ENCODE results near the gene PHF23.

The PHF23 gene

GRCh38 chr17:7232114-7232513 is 7.1 kb downstream of the PHF23 start:
- no peak overlapping the region for H3K4me3 ChIP-seq (ENCODE audit: control insufficient read depth, low read depth, low read length)
- TF ChIP-seq CTCF (IDR thresholded peaks at IDR 0.05; ENCODE audit: control insufficient read depth, insufficient read depth, low read depth, low read length, missing control alignments) = no peak
- no peak for DNase-seq (ENCODE audit: low read depth)

GRCh38 chr17:7229504-7229903 is 9.8 kb downstream of the PHF23 start:
- no peak for TF ChIP-seq CTCF (IDR thresholded peaks at IDR 0.05; ENCODE audit: control insufficient read depth, insufficient read depth, low read depth, low read length, missing control alignments)
- no peak for DNase-seq (ENCODE audit: low read depth)
- no peak overlapping the region for H3K4me3 ChIP-seq (ENCODE audit: control insufficient read depth, low read depth, low read length)

GRCh38 chr17:7228920-7229319 is 10.3 kb downstream of the PHF23 start:
- H3K4me3 ChIP-seq (ENCODE audit: control insufficient read depth, low read depth, low read length) = no peak overlapping the region
- no peak for DNase-seq (ENCODE audit: low read depth)
- no peak for TF ChIP-seq CTCF (IDR thresholded peaks at IDR 0.05; ENCODE audit: control insufficient read depth, insufficient read depth, low read depth, low read length, missing control alignments)

GRCh38 chr17:7226721-7227710 is 12.2 kb downstream of the PHF23 start:
- no peak for DNase-seq (ENCODE audit: low read depth)
- no peak overlapping the region for H3K4me3 ChIP-seq (ENCODE audit: control insufficient read depth, low read depth, low read length)
- TF ChIP-seq CTCF (IDR thresholded peaks at IDR 0.05; ENCODE audit: control insufficient read depth, insufficient read depth, low read depth, low read length, missing control alignments) = no peak

GRCh38 chr17:7225711-7226331 is 13.4 kb downstream of the PHF23 start:
- TF ChIP-seq CTCF (IDR thresholded peaks at IDR 0.05; ENCODE audit: control insufficient read depth, insufficient read depth, low read depth, low read length, missing control alignments) = no peak
- DNase-seq (ENCODE audit: low read depth) = no peak
- H3K4me3 ChIP-seq (ENCODE audit: control insufficient read depth, low read depth, low read length) = no peak overlapping the region

- TF ChIP-seq CTCF (IDR thresholded peaks at IDR 0.05; ENCODE audit: control insufficient read depth, insufficient read depth, low read depth, low read length, missing control alignments) = no peak
These were observed 14.6 kb downstream of the PHF23 start for GRCh38 chr17:7224661-7225111.

More at GRCh38 chr17:7224661-7225111, 14.6 kb downstream of the PHF23 start:
- no peak for DNase-seq (ENCODE audit: low read depth)
- no peak overlapping the region for H3K4me3 ChIP-seq (ENCODE audit: control insufficient read depth, low read depth, low read length)

All from AG09309 (cell line).